ENCODE data around the gene CDK14. TPM values are rescaled to one million over a fixed set of nuclear protein-coding genes. Genes with fewer than 3 reads are reported as not detected.
"Not testable (repeated sequence)": the region's sequence is repeated elsewhere in the genome, so short reads cannot be mapped to it uniquely, and the experiment has no call there.

The CDK14 gene
- total RNA-seq, 1 experiment from 2014 or later, result 9.3 TPM

GRCh38 chr7:90788052-90788451 lies 191.9 kb downstream of the CDK14 start:
- DNase-seq (ENCODE audit: low read depth), result no peak

- no peak for DNase-seq (ENCODE audit: low read depth)
These were observed 193.7 kb downstream of the CDK14 start for GRCh38 chr7:90789736-90790306.

- no peak for DNase-seq (ENCODE audit: low read depth)
These were observed 195.5 kb downstream of the CDK14 start for GRCh38 chr7:90791596-90791995.

GRCh38 chr7:90792301-90792700 lies 196.2 kb downstream of the CDK14 start:
- no peak for DNase-seq (ENCODE audit: low read depth)

- DNase-seq (ENCODE audit: low read depth), result not testable (repeated sequence)
These were observed 198.1 kb downstream of the CDK14 start for GRCh38 chr7:90794234-90794633.

GRCh38 chr7:90797596-90797995 lies 201.5 kb downstream of the CDK14 start:
- DNase-seq (ENCODE audit: low read depth), result no peak

GRCh38 chr7:90804370-90804769 lies 208.2 kb downstream of the CDK14 start:
- DNase-seq (ENCODE audit: low read depth), result no peak

- DNase-seq (ENCODE audit: low read depth), result not testable (repeated sequence)
These were observed 219.4 kb downstream of the CDK14 start for GRCh38 chr7:90815552-90815951.

GRCh38 chr7:90816511-90817142 lies 220.5 kb downstream of the CDK14 start:
- DNase-seq (ENCODE audit: low read depth), result peak; percentile 94

GRCh38 chr7:90817151-90817550 lies 221.0 kb downstream of the CDK14 start:
- DNase-seq (ENCODE audit: low read depth), result no peak

- DNase-seq (ENCODE audit: low read depth), result no peak
These were observed 221.7 kb downstream of the CDK14 start for GRCh38 chr7:90817846-90818245.

- no peak for DNase-seq (ENCODE audit: low read depth)
These were observed 222.2 kb downstream of the CDK14 start for GRCh38 chr7:90818341-90818740.

- no peak for DNase-seq (ENCODE audit: low read depth)
These were observed 226.0 kb downstream of the CDK14 start for GRCh38 chr7:90821961-90822620.

GRCh38 chr7:90824386-90825307 lies 228.5 kb downstream of the CDK14 start:
- DNase-seq (ENCODE audit: low read depth), result peak; percentile 27

GRCh38 chr7:90825779-90826178 lies 229.7 kb downstream of the CDK14 start:
- DNase-seq (ENCODE audit: low read depth), result peak; percentile 7

- peak; percentile 2 for DNase-seq (ENCODE audit: low read depth)
These were observed 232.5 kb downstream of the CDK14 start for GRCh38 chr7:90828601-90829000.

- DNase-seq (ENCODE audit: low read depth), result no peak
These were observed 234.2 kb downstream of the CDK14 start for GRCh38 chr7:90830308-90830707.

- no peak for DNase-seq (ENCODE audit: low read depth)
These were observed 236.6 kb downstream of the CDK14 start for GRCh38 chr7:90832726-90833125.

GRCh38 chr7:90833443-90833842 lies 237.3 kb downstream of the CDK14 start:
- no peak for DNase-seq (ENCODE audit: low read depth)

- no peak for DNase-seq (ENCODE audit: low read depth)
These were observed 238.7 kb downstream of the CDK14 start for GRCh38 chr7:90834771-90835170.

GRCh38 chr7:90835861-90836260 lies 239.7 kb downstream of the CDK14 start:
- DNase-seq (ENCODE audit: low read depth), result no peak

GRCh38 chr7:90836937-90837336 lies 240.8 kb downstream of the CDK14 start:
- DNase-seq (ENCODE audit: low read depth), result peak; percentile 12
